Smooth muscle cell (in vitro differentiated cells): Measurements from ENCODE around the gene KIF5A. TPM values are rescaled to one million over a fixed set of nuclear protein-coding genes. Genes with fewer than 3 reads are reported as not detected.

Source experiments
- DNase-seq: peaks from one replicate; lab custom pipeline; 2025; ENCODE audit not compliant: unreplicated experiment; lab: John Stamatoyannopoulos, UW
- H2AFZ ChIP-seq: fragments of 200-600 bp; sonication (generic); 2 replicates; pipeline ENCODE4 v1.6.0; 2016; ENCODE audit warnings: antibody characterized with exemption, low read depth, mild to moderate bottlenecking
- H3F3A ChIP-seq: fragments of 200-600 bp; sonication (generic); 2 replicates; pipeline ENCODE4 v1.6.0; 2017; ENCODE audit warnings: antibody characterized with exemption, low read depth
- H3K27ac ChIP-seq: fragments of 200-600 bp; sonication (generic); 2 replicates; pipeline ENCODE4 v1.5.1; 2016; ENCODE audit warnings: low read depth, mild to moderate bottlenecking
- H3K27me3 ChIP-seq: fragments of 200-600 bp; sonication (generic); 2 replicates; pipeline ENCODE4 v1.6.1; 2016; ENCODE audit warnings: low read depth, mild to moderate bottlenecking
- H3K36me3 ChIP-seq: fragments of 200-600 bp; sonication (generic); 2 replicates; pipeline ENCODE4 v1.5.1; 2016; ENCODE audit warnings: low read depth
- H3K4me1 ChIP-seq: fragments of 200-600 bp; sonication (generic); 2 replicates; pipeline ENCODE4 v1.5.1; 2016; ENCODE audit warnings: low read depth
- H3K4me2 ChIP-seq: fragments of 200-600 bp; sonication (generic); 2 replicates; pipeline ENCODE4 v1.6.0; 2016; ENCODE audit warnings: mild to moderate bottlenecking
- H3K4me3 ChIP-seq: fragments of 200-600 bp; sonication (generic); 2 replicates; pipeline ENCODE4 v1.5.1; 2016; ENCODE audit warnings: mild to moderate bottlenecking
- H3K79me2 ChIP-seq: fragments of 200-600 bp; sonication (generic); 2 replicates; pipeline ENCODE4 v1.6.0; 2016; ENCODE audit warnings: low read depth, mild to moderate bottlenecking
- H3K9ac ChIP-seq: fragments of 200-600 bp; sonication (generic); 2 replicates; pipeline ENCODE4 v1.6.0; 2016; ENCODE audit warnings: low read depth
- H3K9me3 ChIP-seq: fragments of 200-600 bp; sonication (generic); replicated peaks from 2 replicates; pipeline ENCODE4 v1.5.1; 2016; ENCODE audit warnings: low read depth
- H4K20me1 ChIP-seq: fragments of 200-600 bp; sonication (generic); 2 replicates; pipeline ENCODE4 v1.6.0; 2016; ENCODE audit warnings: low read depth
- CTCF ChIP-seq: fragments of 200-600 bp; sonication (generic); IDR thresholded peaks from 2 replicates; pipeline ENCODE4 v1.5.1; 2017; ENCODE audit warnings: borderline replicate concordance, mild to moderate bottlenecking, antibody characterized with exemption; ENCODE audit not compliant: insufficient read depth, poor library complexity, severe bottlenecking
- WGBS: methylation state at CpG from one replicate; pipeline ENCODE4 v1.1.7; 2016; ENCODE audit warnings: low lambda C conversion rate; 5-methylcytosine and 5-hydroxymethylcytosine counted together
- polyA plus RNA-seq: library from polyadenylated mRNA; unstranded; fragments of >200 nt; fragmentation: Nextera tagmentation; extraction: Ambion mirVana; gene quantifications from 2 replicates; pipeline ENCODE4 v1.2.1, GENCODE V29; 2016
- total RNA-seq: library from RNA; depleted of rRNA; stranded (reverse); fragments of >200 nt; gene quantifications from 2 replicates; pipeline ENCODE4 v1.2.3, GENCODE V29; 2014

The KIF5A gene
- total and polyA plus RNA-seq, 2 experiments from 2014 or later: 0.34 to 2.8 TPM

GRCh38 chr12:57541001-57541400 is 8.8 kb upstream of the KIF5A start:
- no peaks in the 10 kb centered on the region for H3K9me3 ChIP-seq
- no peaks in the 10 kb centered on the region for H3K36me3 ChIP-seq
- H3K9ac ChIP-seq: no peak overlapping the region
- H3K4me2 ChIP-seq: no peak overlapping the region
- H3F3A ChIP-seq: peaks cover 5% of the 10 kb centered on the region
- no peaks in the 10 kb centered on the region for H3K27me3 ChIP-seq
- peaks cover 8% of the 10 kb centered on the region for H3K4me1 ChIP-seq
- WGBS: 85% methylated on average over 2 of the region's 2 CpGs
- DNase-seq: no peak
- no peak for TF ChIP-seq CTCF
- H3K27ac ChIP-seq: no peak overlapping the region
- H2AFZ ChIP-seq: no peak overlapping the region
- H4K20me1 ChIP-seq: peaks cover 76% of the 10 kb centered on the region
- no peak overlapping the region for H3K4me3 ChIP-seq
- H3K79me2 ChIP-seq: peaks cover 39% of the 10 kb centered on the region

GRCh38 chr12:57541717-57542116 is 8.1 kb upstream of the KIF5A start:
- Histone ChIP-seq H2AFZ (no peak overlapping the region), H3K27ac (no peak overlapping the region), H3K27me3 (no peaks in the 10 kb centered on the region), H3K4me2 (no peak overlapping the region), H3K4me1 (peaks cover 12% of the 10 kb centered on the region), H3K9ac (no peak overlapping the region), H3K79me2 (peaks cover 46% of the 10 kb centered on the region), H3K4me3 (no peak overlapping the region), H4K20me1 (peaks cover 71% of the 10 kb centered on the region), H3F3A (peaks cover 5% of the 10 kb centered on the region), H3K9me3 (no peaks in the 10 kb centered on the region), H3K36me3 (no peaks in the 10 kb centered on the region)
- DNase-seq: no peak
- WGBS: 90% methylated on average over 2 of the region's 2 CpGs
- no peak for TF ChIP-seq CTCF

GRCh38 chr12:57543581-57543980 is 6.3 kb upstream of the KIF5A start:
- Histone ChIP-seq H2AFZ (no peak overlapping the region), H3K27me3 (peaks cover 4% of the 10 kb centered on the region), H3K9ac (no peak overlapping the region), H3K79me2 (peaks cover 49% of the 10 kb centered on the region), H3K4me1 (peaks cover 12% of the 10 kb centered on the region), H4K20me1 (peaks cover 64% of the 10 kb centered on the region), H3K36me3 (no peaks in the 10 kb centered on the region), H3K4me3 (no peak overlapping the region), H3F3A (peaks cover 5% of the 10 kb centered on the region), H3K9me3 (no peaks in the 10 kb centered on the region), H3K4me2 (no peak overlapping the region), H3K27ac (no peak overlapping the region)
- TF ChIP-seq CTCF: no peak
- WGBS: 100% methylated on average over 2 of the region's 2 CpGs
- DNase-seq: no peak

GRCh38 chr12:57545809-57546437 is 3.9 kb upstream of the KIF5A start:
- Histone ChIP-seq H3K79me2 (peaks cover 46% of the 10 kb centered on the region), H2AFZ (no peak overlapping the region), H3K27ac (peak overlapping the region; percentile 78), H3K4me2 (peak overlapping the region; percentile 88), H3K9me3 (no peaks in the 10 kb centered on the region), H3K27me3 (peaks cover 12% of the 10 kb centered on the region), H3F3A (peaks cover 5% of the 10 kb centered on the region), H3K4me1 (peaks cover 21% of the 10 kb centered on the region), H3K9ac (peak overlapping the region; percentile 99), H3K36me3 (no peaks in the 10 kb centered on the region), H4K20me1 (peaks cover 40% of the 10 kb centered on the region), H3K4me3 (peak overlapping the region; percentile 86)
- DNase-seq: no peak
- WGBS: 67% methylated on average over 15 of the region's 15 CpGs
- no peak for TF ChIP-seq CTCF
